K562 (cell line): ENCODE measurements around the gene NRTN. TPM values are rescaled to one million over a fixed set of nuclear protein-coding genes. Genes with fewer than 3 reads are reported as not detected.

Experiments
- ATAC-seq: fragments of 200-7000 bp; cut with Tn5 transposase; 3 replicates; pipeline ENCODE4 v1.9.1; 2020; ENCODE audit warnings: moderate library complexity
- BruUV-seq: library from RNA; stranded (reverse); fragments of 400-500 nt; replicated peaks from 2 replicates; lab custom pipeline; 2021; lab: Mats Ljungman, UMichigan
- CTCF ChIA-PET: fragments of 300-600 bp; formaldehyde crosslinking; extraction: SDS; loops from one replicate; lab custom pipeline; 2021; ENCODE audit warnings: low intra/inter-chr PET ratio; lab: Yijun Ruan, JAX
- POLR2A ChIA-PET: fragments of 300-600, 350-650 bp; sonication (Branson Sonifier 250); formaldehyde crosslinking; extraction: SDS; loops from one replicate; lab custom pipeline; 2021; ENCODE audit warnings: antibody characterized with exemption, inconsistent platforms; lab: Yijun Ruan, JAX
- DNase-seq, 4 experiments: peaks; one replicate each; pipeline versions ENCODE4 v3.0.0 to v3.0.0-alpha.2; 2011 to 2018; ENCODE audit warnings: low spot score in 3 of 4, mixed read lengths in 3 of 4; ENCODE audit errors: extremely low read depth in 1 of 4
- FAIRE-seq: peaks from 2 replicates; lab custom pipeline; 2011; peaks lifted over from hg19 to GRCh38; lab: Jason Lieb, UNC
- H2AFZ ChIP-seq: 2 replicates; pipeline ENCODE4 v1.6.0; 2011; ENCODE audit warnings: low read depth, low read length, control low read depth, inconsistent platforms
- H3K27ac ChIP-seq: fragments of 200-600 bp; 3 replicates; pipeline ENCODE4 v1.8.0; 2011; ENCODE audit warnings: low read depth, mild to moderate bottlenecking, control low read depth, inconsistent platforms, low read length, moderate library complexity, mixed read lengths; ENCODE audit errors: extremely low read depth
- H3K27me3 ChIP-seq, 2 experiments: fragments of 300-600 bp in 1 of 2; 2 replicates in 1 of 2; 3 replicates in 1 of 2; pipeline versions ENCODE4 v1.6.0 to v1.8.0; 2011; ENCODE audit warnings: inconsistent platforms in 2 of 2, low read length in 2 of 2, mild to moderate bottlenecking in 1 of 2, mixed read lengths in 1 of 2, moderate library complexity in 1 of 2; ENCODE audit not compliant: control insufficient read depth in 2 of 2, insufficient read depth in 2 of 2
- H3K36me3 ChIP-seq: fragments of 300-600 bp; 3 replicates; pipeline ENCODE4 v1.8.0; 2011; ENCODE audit warnings: mild to moderate bottlenecking, low read length, inconsistent platforms; ENCODE audit not compliant: control insufficient read depth, insufficient read depth
- H3K4me1 ChIP-seq, 2 experiments: fragments of 200-600 bp in 1 of 2; replicated peaks in 1 of 2; 2 replicates in 1 of 2; 3 replicates in 1 of 2; pipeline versions ENCODE4 v1.5.1 to v1.8.0; 2011; ENCODE audit warnings: inconsistent platforms in 2 of 2, low read length in 2 of 2, mild to moderate bottlenecking in 1 of 2, mixed read lengths in 1 of 2, moderate library complexity in 1 of 2; ENCODE audit not compliant: control insufficient read depth in 2 of 2, insufficient read depth in 2 of 2
- H3K4me2 ChIP-seq: 2 replicates; pipeline ENCODE4 v1.6.1; 2011; ENCODE audit warnings: low read length, control low read depth, inconsistent platforms, mixed read lengths; ENCODE audit not compliant: insufficient read depth
- H3K4me3 ChIP-seq: fragments of 200-600 bp; sonication (generic), shearing (Covaris generic); 2 replicates; pipeline ENCODE4 v1.5.1; 2016; ENCODE audit warnings: control low read depth, inconsistent platforms
- H3K79me2 ChIP-seq: fragments of 200-600 bp; 3 replicates; pipeline ENCODE4 v1.8.0; 2011; ENCODE audit warnings: low read length, inconsistent platforms; ENCODE audit not compliant: control insufficient read depth, insufficient read depth
- H3K9ac ChIP-seq, 2 experiments: 2 replicates each; pipeline versions ENCODE4 v1.6.0 to v1.6.1; 2011; ENCODE audit warnings: low read depth in 2 of 2, low read length in 2 of 2, control low read depth in 1 of 2, inconsistent platforms in 1 of 2, mild to moderate bottlenecking in 1 of 2, mixed read lengths in 1 of 2; ENCODE audit not compliant: insufficient read depth in 1 of 2
- H3K9me1 ChIP-seq: one replicate; pipeline ENCODE4 v1.6.0; 2011; ENCODE audit warnings: inconsistent platforms, mild to moderate bottlenecking, low read length, moderate library complexity; ENCODE audit not compliant: control insufficient read depth, insufficient read depth
- H3K9me3 ChIP-seq: replicated peaks from 2 replicates; pipeline ENCODE4 v1.5.1; 2011; ENCODE audit warnings: low read depth, low read length, inconsistent platforms; ENCODE audit not compliant: control insufficient read depth, insufficient read depth
- H4K20me1 ChIP-seq: replicated peaks from 2 replicates; pipeline ENCODE4 v1.6.1; 2011; ENCODE audit warnings: low read length, inconsistent platforms, mixed read lengths; ENCODE audit not compliant: control insufficient read depth, insufficient read depth
- CEBPB ChIP-seq: fragments of 450-650 bp; IDR thresholded peaks from 2 replicates; pipeline ENCODE4 v1.6.1; 2016; ENCODE audit warnings: missing genetic modification characterization, missing compliant biosample characterization
- CEBPG ChIP-seq, 3 experiments: fragments of 200-800 bp in 1 of 3; sonication (Bioruptor generic) in 1 of 3; sonication (generic) in 1 of 3; formaldehyde crosslinking in 1 of 3; IDR thresholded peaks in 2 of 3; conservative IDR thresholded peaks in 1 of 3; 2 replicates each; pipeline versions ENCODE4 v1.6.1 to v1.8.0; 2016 to 2022; ENCODE audit warnings: missing compliant biosample characterization in 2 of 3, missing genetic modification characterization in 2 of 3, mild to moderate bottlenecking in 1 of 3, missing genetic modification reagents in 1 of 3
- DIDO1 ChIP-seq: fragments of 450-650 bp; IDR thresholded peaks from 2 replicates; pipeline ENCODE4 v1.6.1; 2016; ENCODE audit warnings: low read depth, missing biosample characterization, missing genetic modification characterization
- SRSF3 ChIP-seq: fragments of 200-400 bp; formaldehyde crosslinking; IDR thresholded peaks from 2 replicates; pipeline ENCODE4 v1.6.1; 2016; ENCODE audit warnings: mild to moderate bottlenecking, low read length, moderate library complexity; ENCODE audit not compliant: insufficient read depth
- WGBS: fragments of 100-300 bp; shearing (Covaris generic); methylation state at CpG from one replicate; pipeline ENCODE4 v1.1.6; 2016; ENCODE audit warnings: low coverage, mixed read lengths; ENCODE audit not compliant: insufficient coverage; ENCODE audit errors: missing lambda C conversion rate; 5-methylcytosine and 5-hydroxymethylcytosine counted together
- in situ Hi-C: fragments of 300-500 bp; cut with MboI; formaldehyde crosslinking; loops from 4 replicates; pipeline ENCODE4 v1.15.0; 2018; ENCODE audit warnings: inconsistent platforms, mixed read lengths
- intact Hi-C: fragments of 100-400 bp; cut with micrococcal nuclease; formaldehyde crosslinking; loops from 2 replicates; pipeline ENCODE4 v1.14.2; 2022
- polyA plus RNA-seq, 8 experiments: library from polyadenylated mRNA; depleted of rRNA in 4 of 8; stranded (reverse) in 5 of 8; unstranded in 3 of 8; fragments of >200 nt; fragmentation: Nextera tagmentation in 2 of 8; fragmentation: Illumina TruSeq in 1 of 8; extraction: Ambion mirVana in 2 of 8; extraction: Trizol in 1 of 8; gene quantifications; 2 replicates each; pipeline versions ENCODE4 v1.2.1 to v1.2.3, GENCODE V29; 2011 to 2014; ENCODE audit warnings: inconsistent platforms in 1 of 8, missing spikeins in 1 of 8
- total RNA-seq, 7 experiments: library from RNA; depleted of rRNA in 6 of 7; stranded (reverse); fragments of >200 nt in 6 of 7; fragmentation: Illumina TruSeq in 2 of 7; extraction: Trizol in 2 of 7; gene quantifications; 2 replicates each; pipeline versions ENCODE4 v1.2.1 to v1.2.3, GENCODE V29; 2011 to 2021; ENCODE audit warnings: low replicate concordance in 1 of 7

The NRTN gene
- total and polyA plus RNA-seq, 9 of the 15 experiments (the other 6 are each of a cell fraction or from before 2014, with no cell fraction given) = 0.62 to 8.1 (median 1.6) TPM; not detected in 2

DNA sequence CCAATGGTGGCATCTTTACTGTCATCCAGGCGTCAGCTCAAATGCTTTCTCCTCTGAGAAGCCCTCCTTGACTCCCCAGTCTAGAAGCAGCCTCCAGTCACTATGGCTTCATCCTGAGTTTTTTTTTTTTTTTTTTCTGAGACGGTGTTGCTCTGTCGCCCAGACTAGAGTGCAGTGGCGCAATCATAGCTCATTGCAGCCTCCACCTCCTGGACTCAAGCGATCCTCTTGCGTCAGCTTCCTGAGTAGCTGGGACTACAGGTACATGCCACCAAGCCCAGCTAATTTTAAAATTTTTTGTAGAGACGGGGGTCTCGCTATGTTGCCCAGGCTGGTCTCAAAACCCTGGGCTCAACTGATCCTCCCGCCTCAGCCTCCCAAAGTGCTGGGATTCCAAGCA, 4.2 kb downstream of the NRTN start:
- peaks cover 0 to 26% of the 10 kb centered on the region in 2 experiments; a peak in 3 of 5 replicates for H3K4me1 ChIP-seq
- no peaks in the 10 kb centered on the region for H3K27me3 ChIP-seq
- no peaks in the 10 kb centered on the region for H4K20me1 ChIP-seq
- BruUV-seq = no TSS peak
- in situ Hi-C loops (no loop called here), intact Hi-C loops (loop anchor here (10.0 kb wide), 1 partner anchor 176 kb away; no protein-coding TSS in a partner anchor)
- TF ChIP-seq DIDO1 (tag) (no peak), CEBPG (CRISPR knock-in tag; IDR thresholded peaks at IDR 0.05) (no peak; the same call in 1 of the 2 replicates), CEBPG (tag; conservative IDR thresholded peaks at IDR 0.05 in 1 of 2, IDR thresholded peaks at IDR 0.05 in 1 of 2) (peak in 1 of 2 experiments; percentile 54; a peak in 3 of 4 replicates), CEBPB (tag) (peak; percentile 79)
- CTCF ChIA-PET = no interaction called here
- H3K4me3 ChIP-seq = no peak overlapping the region
- no peak overlapping the region for H3K27ac ChIP-seq
- no peaks in the 10 kb centered on the region for H3K79me2 ChIP-seq
- ATAC-seq (no peak), FAIRE-seq (no peak), DNase-seq (no peak)
- no peaks in the 10 kb centered on the region for H3K9me3 ChIP-seq
- no peak overlapping the region for H2AFZ ChIP-seq
- 74% methylated on average over 7 of the region's 9 CpGs for WGBS
- no peaks in the 10 kb centered on the region for H3K9me1 ChIP-seq
- H3K9ac ChIP-seq = no peak overlapping the region
- no peak overlapping the region for H3K4me2 ChIP-seq
- no peaks in the 10 kb centered on the region for H3K36me3 ChIP-seq
- POLR2A ChIA-PET = interaction anchor here (0.8 kb wide), 1 partner anchor 53 kb away, joined by 5 read pairs; no protein-coding TSS in a partner anchor

DNA sequence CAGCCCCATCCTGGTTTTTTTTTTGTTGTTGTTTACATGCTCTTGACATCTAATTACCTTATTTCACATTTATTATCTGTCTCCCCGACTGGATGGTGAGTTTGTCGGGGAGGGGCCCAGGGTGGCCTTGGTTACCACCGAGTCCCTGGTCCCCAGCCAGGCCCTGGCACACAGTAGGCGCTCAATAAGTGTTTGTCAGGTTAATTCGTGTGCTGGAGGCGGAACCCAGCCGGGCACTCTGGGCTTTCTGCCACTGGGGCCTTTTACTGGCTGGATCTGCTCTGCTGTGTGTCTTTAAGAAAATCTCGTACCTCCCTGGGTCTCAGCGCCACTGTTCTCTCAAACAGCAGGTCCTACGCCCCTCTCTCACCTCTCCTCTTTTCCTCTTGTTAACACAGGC, 4.6 kb downstream of the NRTN start:
- Histone ChIP-seq H3K4me3 (no peak overlapping the region), H3K36me3 (no peaks in the 10 kb centered on the region), H2AFZ (no peak overlapping the region), H3K9me3 (no peaks in the 10 kb centered on the region), H4K20me1 (no peaks in the 10 kb centered on the region), H3K4me2 (no peak overlapping the region), H3K27ac (no peak overlapping the region), H3K9ac (peak overlapping the region in 1 of 2 experiments; percentile 35; a peak in 1 of 4 replicates), H3K79me2 (no peaks in the 10 kb centered on the region), H3K9me1 (no peaks in the 10 kb centered on the region), H3K4me1 (peaks cover 0 to 22% of the 10 kb centered on the region in 2 experiments; a peak in 3 of 5 replicates), H3K27me3 (no peaks in the 10 kb centered on the region)
- no peak for DNase-seq
- 63% methylated on average over 9 of the region's 10 CpGs for WGBS
- no peak for TF ChIP-seq SRSF3
- ATAC-seq = no peak
- in situ Hi-C loops = no loop called here
- POLR2A ChIA-PET = interaction anchor here (0.8 to 1.3 kb wide), 3 partner anchors 18 to 53 kb away, joined by 3 to 5 read pairs (median 3); partner anchors contain the start of gene DUS3L
- CTCF ChIA-PET = interaction anchor here (1.3 kb wide), 1 partner anchor 83 kb away, joined by 4 read pairs; no protein-coding TSS in a partner anchor
- FAIRE-seq = no peak
- intact Hi-C loops = loop anchor here (10.0 kb wide), 1 partner anchor 175 kb away; no protein-coding TSS in a partner anchor
- no TSS peak for BruUV-seq
